Smooth muscle cell of the coronary artery (primary cell): ENCODE data around the gene MRPL28. TPM values are rescaled to one million over a fixed set of nuclear protein-coding genes. Genes with fewer than 3 reads are reported as not detected.

Source experiments
- total RNA-seq: library from RNA; depleted of rRNA; stranded (reverse); fragments of >200 nt; gene quantifications from 2 replicates; pipeline ENCODE4 v1.2.3, GENCODE V29; 2014; ENCODE audit warnings: low replicate concordance

MRPL28 gene
- total RNA-seq = 36.4 and 93.1 TPM in 2 replicates

GRCh38 chr16:370443-370842, at the start of gene MRPL28:
MRPL28 (minus strand) TSS chr16:370538; CDS start chr16:370218, 320 bp downstream.

GRCh38 chr16:401468-402348, 31.4 kb upstream of the MRPL28 start, which contains the start of gene DECR2:
DECR2 (plus strand) TSS chr16:401885; CDS start chr16:401964, 79 bp downstream.

GRCh38 chr16:397135-397661, 26.9 kb upstream of the MRPL28 start, which contains the start of gene NME4:
NME4 (plus strand) TSS chr16:397199; CDS start chr16:397223, 24 bp downstream.

GRCh38 chr16:381789-382717, 11.7 kb upstream of the MRPL28 start, which contains the start of gene PGAP6:
PGAP6 (minus strand) TSS chr16:381978; CDS start chr16:381821, 157 bp downstream.

GRCh38 chr16:352547-353403, 17.6 kb downstream of the MRPL28 start, which contains the start of gene AXIN1:
AXIN1 (minus strand) TSS chr16:352723; CDS start chr16:347025, 5,698 bp downstream.

Other genes with a start within 250 kb of the MRPL28 start
- gene NPRL3, start 231.9 kb downstream of the MRPL28 start, total RNA-seq = 5.8 and 7.0 TPM in 2 replicates
- gene HBZ, start 217.9 kb downstream of the MRPL28 start, total RNA-seq = not detected in 2 replicates
- not detected in 2 replicates for gene HBM, start 204.6 kb downstream of the MRPL28 start, total RNA-seq
- 0.23 TPM in 1 of 2 replicates, not detected in the other for gene HBA2, start 197.7 kb downstream of the MRPL28 start, total RNA-seq
- not detected in 2 replicates for gene HBA1, start 193.9 kb downstream of the MRPL28 start, total RNA-seq
- gene HBQ1, start 190.1 kb downstream of the MRPL28 start, total RNA-seq = not detected in 2 replicates
- 26.6 and 30.3 TPM in 2 replicates for gene LUC7L, start 141.1 kb downstream of the MRPL28 start, total RNA-seq
- gene FAM234A, start 135.7 kb downstream of the MRPL28 start, total RNA-seq = 25.9 and 46.7 TPM in 2 replicates
- 1.2 and 10.1 TPM in 2 replicates for gene RGS11, start 94.6 kb downstream of the MRPL28 start, total RNA-seq
- gene ARHGDIG, start 89.9 kb downstream of the MRPL28 start, total RNA-seq = 2.2 and 2.9 TPM in 2 replicates
- gene PDIA2, start 87.4 kb downstream of the MRPL28 start, total RNA-seq = 0.23 and 0.38 TPM in 2 replicates
- 17.8 and 17.9 TPM in 2 replicates for gene AXIN1, start 17.8 kb downstream of the MRPL28 start, total RNA-seq
- 85.1 and 108 TPM in 2 replicates for gene PGAP6, start 11.4 kb upstream of the MRPL28 start, total RNA-seq
- gene NME4, start 26.7 kb upstream of the MRPL28 start, total RNA-seq = 76.3 and 99.0 TPM in 2 replicates
- 6.6 and 12.5 TPM in 2 replicates for gene DECR2, start 31.3 kb upstream of the MRPL28 start, total RNA-seq
- gene RAB11FIP3, start 55.1 kb upstream of the MRPL28 start, total RNA-seq = 12.7 and 21.5 TPM in 2 replicates
- 12.8 and 17.1 TPM in 2 replicates for gene CAPN15, start 157.2 kb upstream of the MRPL28 start, total RNA-seq
- gene PRR35, start 189.9 kb upstream of the MRPL28 start, total RNA-seq = under 0.01 TPM in 1 of 2 replicates, not detected in the other
- 0.35 and 1.4 TPM in 2 replicates for gene NHLRC4, start 196.5 kb upstream of the MRPL28 start, total RNA-seq
- gene PIGQ, start 199.4 kb upstream of the MRPL28 start, total RNA-seq = 18.5 and 19.5 TPM in 2 replicates
- 8.6 and 9.8 TPM in 2 replicates for gene RAB40C, start 219.5 kb upstream of the MRPL28 start, total RNA-seq